Measurements from ENCODE around the gene NOP16.

- TF ChIP-seq CTCF (IDR thresholded peaks at IDR 0.05) (no peak), POLR2AphosphoS5 (IDR thresholded peaks at IDR 0.05) (no peak), POLR2A (IDR thresholded peaks at IDR 0.05) (no peak)
Measured at GRCh38 chr5:176359658-176360057, 28.7 kb downstream of the NOP16 start.
